ENCODE data around the gene MLLT3. TPM values are rescaled to one million over a fixed set of nuclear protein-coding genes. Genes with fewer than 3 reads are reported as not detected.

The MLLT3 gene
- total and polyA plus RNA-seq, 8 donors = 6.5 to 48.7 (median 24.4) TPM

GRCh38 chr9:20358207-20358606 lies 264.1 kb downstream of the MLLT3 start:
- 50 to 72% (median 66%) methylated on average over 5 of the region's 5 CpGs for WGBS, 5 donors

GRCh38 chr9:20357037-20357432 lies 265.3 kb downstream of the MLLT3 start:
- intact Hi-C loops (cut with DNase I; ENCODE audit: low total_unique reads) = loop anchor here (10.0 kb wide), 1 partner anchor 588 kb away; no protein-coding TSS in a partner anchor
- Histone ChIP-seq H3K9me3 (no peaks in the 10 kb centered on the region), H3K4me3 (no peak overlapping the region), H3K27me3 (no peaks in the 10 kb centered on the region), H3K4me1 (peaks cover 5 to 43% (median 21%) of the 10 kb centered on the region in 4 donors), H3K27ac (peak overlapping the region in 2 of 5 donors; percentile 22 to 26), H3K36me3 (peaks cover 0 to 28% (median 20%) of the 10 kb centered on the region in 4 donors)
- no peak for TF ChIP-seq POLR2A (IDR thresholded peaks at IDR 0.05)
- TF ChIP-seq CTCF (IDR thresholded peaks at IDR 0.05) = no peak
- no peak for TF ChIP-seq EP300 (IDR thresholded peaks at IDR 0.05)
- TF ChIP-seq POLR2AphosphoS5 (IDR thresholded peaks at IDR 0.05) = no peak
- DNase-seq = peak in 1 of 2 donors; percentile 31
- WGBS, 5 donors = 44 to 52% (median 50%) methylated on average over 2 of the region's 2 CpGs

More at GRCh38 chr9:20358207-20358606, 264.1 kb downstream of the MLLT3 start:
- Histone ChIP-seq H3K4me1 (peaks cover 1 to 40% (median 20%) of the 10 kb centered on the region in 4 donors), H3K27me3 (no peaks in the 10 kb centered on the region), H3K36me3 (peaks cover 0 to 36% (median 26%) of the 10 kb centered on the region in 4 donors), H3K9me3 (no peaks in the 10 kb centered on the region), H3K4me3 (no peak overlapping the region), H3K27ac (no peak overlapping the region)
- intact Hi-C loops (cut with DNase I; ENCODE audit: low total_unique reads) = loop anchor here (10.0 kb wide), 1 partner anchor 587 kb away; no protein-coding TSS in a partner anchor
- TF ChIP-seq POLR2A (IDR thresholded peaks at IDR 0.05) (no peak), POLR2AphosphoS5 (IDR thresholded peaks at IDR 0.05) (peak in 2 of 3 donors; percentile 28 to 52)
- no peak for DNase-seq

- TF ChIP-seq CTCF (IDR thresholded peaks at IDR 0.05) (peak in 5 of 7 experiments; percentile 17 to 54 (median 28)), POLR2AphosphoS5 (IDR thresholded peaks at IDR 0.05) (peak in 1 of 3 donors; percentile 63), POLR2A (IDR thresholded peaks at IDR 0.05) (no peak), EP300 (IDR thresholded peaks at IDR 0.05) (no peak)
- Histone ChIP-seq H3K4me3 (no peak overlapping the region), H3K9me3 (no peaks in the 10 kb centered on the region), H3K4me1 (peaks cover 5 to 43% (median 23%) of the 10 kb centered on the region in 4 donors), H3K27me3 (no peaks in the 10 kb centered on the region), H3K36me3 (peaks cover 0 to 28% (median 17%) of the 10 kb centered on the region in 4 donors), H3K27ac (peak overlapping the region in 3 of 5 donors; percentile 14 to 46 (median 26))
- DNase-seq = peak; percentile 64 to 92
- 14 to 19% (median 16%) methylated on average over 10 of the region's 10 CpGs for WGBS, 5 donors
- intact Hi-C loops (cut with DNase I; ENCODE audit: low total_unique reads) = loop anchor here (10.0 kb wide), 1 partner anchor 588 kb away; no protein-coding TSS in a partner anchor
Observed at GRCh38 chr9:20356403-20357036, 265.8 kb downstream of the MLLT3 start.

GRCh38 chr9:20355022-20355421 lies 267.3 kb downstream of the MLLT3 start:
- no peak for DNase-seq
- Histone ChIP-seq H3K27ac (peak overlapping the region in 1 of 5 donors; percentile 46), H3K4me1 (peaks cover 5 to 43% (median 24%) of the 10 kb centered on the region in 4 donors), H3K9me3 (no peaks in the 10 kb centered on the region), H3K4me3 (no peak overlapping the region), H3K27me3 (no peaks in the 10 kb centered on the region), H3K36me3 (peaks cover 0 to 20% (median 8%) of the 10 kb centered on the region in 4 donors)
- no peak for TF ChIP-seq POLR2A (IDR thresholded peaks at IDR 0.05)
- no peak for TF ChIP-seq POLR2AphosphoS5 (IDR thresholded peaks at IDR 0.05)
- no peak for TF ChIP-seq EP300 (IDR thresholded peaks at IDR 0.05)
- no peak for TF ChIP-seq CTCF (IDR thresholded peaks at IDR 0.05)
- 18 to 41% (median 32%) methylated on average over 2 of the region's 2 CpGs for WGBS, 5 donors
- intact Hi-C loops (cut with DNase I; ENCODE audit: low total_unique reads) = loop anchor here (10.0 kb wide), 1 partner anchor 590 kb away; no protein-coding TSS in a partner anchor
